MCF 10A (cell line): ENCODE data around the gene NPIPB9. TPM values are rescaled to one million over a fixed set of nuclear protein-coding genes. Genes with fewer than 3 reads are reported as not detected.
"Not testable (repeated sequence)": the region's sequence is repeated elsewhere in the genome, so short reads cannot be mapped to it uniquely, and the experiment has no call there.

ENCODE experiments used
- Bru-seq: library from RNA; stranded (reverse); fragments of 400-500 nt; gene quantifications from one replicate; lab custom pipeline; 2021; lab: Mats Ljungman, UMichigan
- BruChase-seq, 2 experiments: library from RNA; stranded (reverse); fragments of 400-500 nt; gene quantifications; one replicate each; lab custom pipeline; 2021; lab: Mats Ljungman, UMichigan
- BruUV-seq: library from RNA; stranded (reverse); fragments of 400-500 nt; replicated peaks from 2 replicates; lab custom pipeline; 2021; lab: Mats Ljungman, UMichigan
- CTCF ChIA-PET: fragments of 300-600 bp; sonication (Branson Sonifier 250); formaldehyde crosslinking; extraction: SDS; loops from one replicate; lab custom pipeline; 2021; ENCODE audit warnings: antibody characterized with exemption, inconsistent platforms; lab: Yijun Ruan, JAX
- POLR2A ChIA-PET: fragments of 300-600, 350-650 bp; sonication (Branson Sonifier 250); formaldehyde crosslinking; extraction: SDS; loops from one replicate; lab custom pipeline; 2020; ENCODE audit warnings: antibody characterized with exemption, inconsistent platforms; lab: Yijun Ruan, JAX
- DNase-seq: peaks from one replicate; pipeline ENCODE4 v3.0.0-alpha.2; 2018; ENCODE audit not compliant: unreplicated experiment
- H3K27ac Mint-ChIP-seq: one replicate; pipeline ENCODE4 v1.8.0; 2022; ENCODE audit warnings: mild to moderate bottlenecking, low read depth, mixed read lengths; ENCODE audit not compliant: unreplicated experiment
- H3K27me3 Mint-ChIP-seq: one replicate; pipeline ENCODE4 v1.8.0; 2022; ENCODE audit warnings: mixed read lengths; ENCODE audit not compliant: insufficient read depth, unreplicated experiment
- H3K36me3 Mint-ChIP-seq: one replicate; pipeline ENCODE4 v1.8.0; 2022; ENCODE audit warnings: mild to moderate bottlenecking, moderate library complexity, mixed read lengths; ENCODE audit not compliant: insufficient read depth, unreplicated experiment
- H3K4me1 Mint-ChIP-seq: one replicate; pipeline ENCODE4 v1.8.0; 2022; ENCODE audit warnings: mixed read lengths; ENCODE audit not compliant: insufficient read depth, unreplicated experiment
- H3K4me3 Mint-ChIP-seq: one replicate; pipeline ENCODE4 v1.8.0; 2022; ENCODE audit warnings: mild to moderate bottlenecking, moderate library complexity, mixed read lengths; ENCODE audit not compliant: unreplicated experiment
- H3K9me3 Mint-ChIP-seq: one replicate; pipeline ENCODE4 v1.8.0; 2022; ENCODE audit warnings: mixed read lengths; ENCODE audit not compliant: unreplicated experiment
- intact Hi-C: fragments of 100-400 bp; cut with micrococcal nuclease; formaldehyde crosslinking; loops from 2 replicates; pipeline ENCODE4 v1.14.1; 2022
- long read RNA-seq: library from polyadenylated mRNA; stranded (forward); transcript quantifications from one replicate; pipeline ENCODE4 v2.0.0, GENCODE V29; 2022
- total RNA-seq: library from RNA; stranded (reverse); gene quantifications from 2 replicates; pipeline ENCODE4 v1.2.3, GENCODE V29; 2022

NPIPB9 gene
- 2.1 TPM in 2 replicates for total RNA-seq
- Bru-seq, nascent RNA = percentile 29 among the genes with signal in this experiment
- percentile 57 among the genes with signal in this experiment for BruChase-seq, experiment 1, labeled RNA remaining after a 6-hour chase
- percentile 50 among the genes with signal in this experiment for BruChase-seq, experiment 2, labeled RNA remaining after a 2-hour chase
- long read RNA-seq = 0 reads

- BruUV-seq, H3K27me3 Mint-ChIP-seq, H3K36me3 Mint-ChIP-seq, H3K4me1 Mint-ChIP-seq, intact Hi-C loops, POLR2A ChIA-PET, H3K4me3 Mint-ChIP-seq, H3K27ac Mint-ChIP-seq, DNase-seq, H3K9me3 Mint-ChIP-seq, CTCF ChIA-PET: not testable (repeated sequence)
Measured at GRCh38 chr16:28751487-28751886, at the start of gene NPIPB9. Gene NPIPB9, plus strand, starts transcription at chr16:28751787.

- BruUV-seq, H3K4me3 Mint-ChIP-seq, H3K9me3 Mint-ChIP-seq, intact Hi-C loops, H3K4me1 Mint-ChIP-seq, CTCF ChIA-PET, POLR2A ChIA-PET, H3K27ac Mint-ChIP-seq, H3K27me3 Mint-ChIP-seq, DNase-seq, H3K36me3 Mint-ChIP-seq: not testable (repeated sequence)
Measured at GRCh38 chr16:28704246-28704645, 47.3 kb upstream of the NPIPB9 start.

GRCh38 chr16:28711220-28712083, 40.1 kb upstream of the NPIPB9 start, which contains the start of gene EIF3C:
Gene EIF3C, plus strand, starts transcription at chr16:28711464. Its CDS starts 223 bp downstream, at chr16:28711687.
- H3K4me1 Mint-ChIP-seq, H3K36me3 Mint-ChIP-seq, H3K27me3 Mint-ChIP-seq, intact Hi-C loops, H3K4me3 Mint-ChIP-seq, BruUV-seq, H3K9me3 Mint-ChIP-seq, H3K27ac Mint-ChIP-seq, POLR2A ChIA-PET, CTCF ChIA-PET, DNase-seq: not testable (repeated sequence)

GRCh38 chr16:28722852-28723650, 28.5 kb upstream of the NPIPB9 start:
- CTCF ChIA-PET, POLR2A ChIA-PET, BruUV-seq: not testable (repeated sequence)

GRCh38 chr16:28731253-28731652, 20.3 kb upstream of the NPIPB9 start:
- CTCF ChIA-PET, H3K36me3 Mint-ChIP-seq, H3K4me1 Mint-ChIP-seq, H3K27me3 Mint-ChIP-seq, DNase-seq, POLR2A ChIA-PET, intact Hi-C loops, BruUV-seq, H3K9me3 Mint-ChIP-seq, H3K4me3 Mint-ChIP-seq, H3K27ac Mint-ChIP-seq: not testable (repeated sequence)

More at GRCh38 chr16:28722852-28723650, 28.5 kb upstream of the NPIPB9 start:
- DNase-seq, H3K36me3 Mint-ChIP-seq, intact Hi-C loops, H3K27me3 Mint-ChIP-seq, H3K9me3 Mint-ChIP-seq, H3K4me3 Mint-ChIP-seq, H3K4me1 Mint-ChIP-seq: not testable (repeated sequence)
- H3K27ac Mint-ChIP-seq = peak overlapping the region; percentile 42

- H3K27ac Mint-ChIP-seq, H3K27me3 Mint-ChIP-seq, CTCF ChIA-PET, H3K4me1 Mint-ChIP-seq, H3K9me3 Mint-ChIP-seq, DNase-seq, POLR2A ChIA-PET, H3K36me3 Mint-ChIP-seq, H3K4me3 Mint-ChIP-seq, BruUV-seq, intact Hi-C loops: not testable (repeated sequence)
Measured at GRCh38 chr16:28732455-28733124, 19.0 kb upstream of the NPIPB9 start.

- CTCF ChIA-PET, H3K27ac Mint-ChIP-seq, BruUV-seq, intact Hi-C loops, DNase-seq, H3K4me3 Mint-ChIP-seq, H3K27me3 Mint-ChIP-seq, H3K4me1 Mint-ChIP-seq, H3K36me3 Mint-ChIP-seq, H3K9me3 Mint-ChIP-seq, POLR2A ChIA-PET: not testable (repeated sequence)
Measured at GRCh38 chr16:28739787-28740186, 11.8 kb upstream of the NPIPB9 start.

GRCh38 chr16:28740631-28741030, 11.0 kb upstream of the NPIPB9 start:
- DNase-seq, intact Hi-C loops, H3K4me3 Mint-ChIP-seq, H3K4me1 Mint-ChIP-seq, H3K36me3 Mint-ChIP-seq, BruUV-seq, H3K9me3 Mint-ChIP-seq, POLR2A ChIA-PET, CTCF ChIA-PET, H3K27ac Mint-ChIP-seq, H3K27me3 Mint-ChIP-seq: not testable (repeated sequence)
